GM21360 (cell line): Measurements from ENCODE around the gene VAX1.

Experiments used
- ATAC-seq: cut with Tn5 transposase; IDR thresholded peaks from one replicate; pipeline ENCODE4 v1.9.1; 2021; ENCODE audit warnings: mild to moderate bottlenecking, moderate library complexity; ENCODE audit not compliant: unreplicated experiment

VAX1 gene

GRCh38 chr10:117164592-117165537 lies 26.8 kb upstream of the VAX1 start:
- ATAC-seq, result no peak

GRCh38 chr10:117163954-117164548 lies 26.0 kb upstream of the VAX1 start:
- ATAC-seq, result no peak

- no peak for ATAC-seq
Observed at GRCh38 chr10:117163061-117163953, 25.2 kb upstream of the VAX1 start.

GRCh38 chr10:117162093-117163060 lies 24.3 kb upstream of the VAX1 start:
- no peak for ATAC-seq

GRCh38 chr10:117161386-117162033 lies 23.4 kb upstream of the VAX1 start:
- ATAC-seq, result no peak

- ATAC-seq, result no peak
Observed at GRCh38 chr10:117160567-117160966, 22.5 kb upstream of the VAX1 start.

GRCh38 chr10:117159390-117159789 lies 21.3 kb upstream of the VAX1 start:
- ATAC-seq, result no peak

GRCh38 chr10:117158297-117158696 lies 20.2 kb upstream of the VAX1 start:
- ATAC-seq, result no peak

GRCh38 chr10:117152668-117153067 lies 14.6 kb upstream of the VAX1 start:
- ATAC-seq, result no peak

- no peak for ATAC-seq
Observed at GRCh38 chr10:117148284-117148683, 10.2 kb upstream of the VAX1 start.

- no peak for ATAC-seq
Observed at GRCh38 chr10:117145019-117145418, 6.9 kb upstream of the VAX1 start.

- no peak for ATAC-seq
Observed at GRCh38 chr10:117143103-117143823, 5.2 kb upstream of the VAX1 start.

- no peak for ATAC-seq
Observed at GRCh38 chr10:117140525-117140902, 2.4 kb upstream of the VAX1 start.

GRCh38 chr10:117139581-117140524 lies 1.8 kb upstream of the VAX1 start:
- no peak for ATAC-seq

GRCh38 chr10:117138838-117139580 lies 939 bp upstream of the VAX1 start:
- ATAC-seq, result no peak

- ATAC-seq, result no peak
Observed at GRCh38 chr10:117137031-117137910, 799 bp downstream of the VAX1 start.
